Renal cortex interstitium (tissue), 11 donors: ENCODE data around the gene ANXA8L1. TPM values are rescaled to one million over a fixed set of nuclear protein-coding genes. Genes with fewer than 3 reads are reported as not detected.
"Not testable (repeated sequence)": the region's sequence is repeated elsewhere in the genome, so short reads cannot be mapped to it uniquely, and the experiment has no call there.

Source experiments
- DNase-seq, 11 donors: peaks; one replicate each; pipeline ENCODE4 v3.0.0-alpha.2; 2013; ENCODE audit warnings: low read depth in 9 of 11, low spot score in 4 of 11; ENCODE audit errors: extremely low read depth in 1 of 11
- polyA plus RNA-seq, 3 donors: library from polyadenylated mRNA; unstranded; fragments of 120-200 nt; gene quantifications; one replicate each; pipeline ENCODE4 v1.2.1, GENCODE V29; 2013; ENCODE audit not compliant: insufficient read length in 3 of 3

The ANXA8L1 gene
- polyA plus RNA-seq, 3 donors, result 0.09 to 0.14 (median 0.09) TPM

GRCh38 chr10:46391422-46391821 is 15.8 kb downstream of the ANXA8L1 start:
- DNase-seq, result not testable (repeated sequence)

GRCh38 chr10:46396441-46397279 is 21.1 kb downstream of the ANXA8L1 start:
- DNase-seq, result not testable (repeated sequence)

- DNase-seq, result not testable (repeated sequence)
Measured at GRCh38 chr10:46397767-46398166, 22.2 kb downstream of the ANXA8L1 start.

- peak in 1 of 11 donors; percentile 0 for DNase-seq
Measured at GRCh38 chr10:46398212-46398886, 22.8 kb downstream of the ANXA8L1 start.

- not testable (repeated sequence) for DNase-seq
Measured at GRCh38 chr10:46409556-46409955, 34.0 kb downstream of the ANXA8L1 start.

GRCh38 chr10:46411123-46411522 is 35.5 kb downstream of the ANXA8L1 start:
- not testable (repeated sequence) for DNase-seq

- DNase-seq, result not testable (repeated sequence)
Measured at GRCh38 chr10:46412665-46413064, 37.1 kb downstream of the ANXA8L1 start.

- DNase-seq, result not testable (repeated sequence)
Measured at GRCh38 chr10:46415291-46415690, 39.7 kb downstream of the ANXA8L1 start.

- DNase-seq, result not testable (repeated sequence)
Measured at GRCh38 chr10:46418283-46418682, 42.7 kb downstream of the ANXA8L1 start.

- not testable (repeated sequence) for DNase-seq
Measured at GRCh38 chr10:46419570-46420379, 44.2 kb downstream of the ANXA8L1 start.

GRCh38 chr10:46423550-46423949 is 48.0 kb downstream of the ANXA8L1 start:
- not testable (repeated sequence) for DNase-seq

GRCh38 chr10:46440942-46441341 is 65.4 kb downstream of the ANXA8L1 start:
- not testable (repeated sequence) for DNase-seq

Other genes with a start within 250 kb of the ANXA8L1 start
- not detected for gene ANTXRL, start 88.8 kb upstream of the ANXA8L1 start, polyA plus RNA-seq
- gene NPY4R, start 90.2 kb downstream of the ANXA8L1 start, polyA plus RNA-seq, result not detected
- gene GPRIN2, start 180.9 kb downstream of the ANXA8L1 start, polyA plus RNA-seq, result 1 to 10 TPM; 3.1 to 7.0 (median 3.8) TPM
- gene SYT15, start 203.4 kb downstream of the ANXA8L1 start, polyA plus RNA-seq, result 10 to 100 TPM in 1 of 3 donors, 1 to 10 TPM in 2; 5.0 to 12.6 (median 8.2) TPM